Fibroblast of the aortic adventitia (primary cell): ENCODE measurements around the gene ATP11A. TPM values are rescaled to one million over a fixed set of nuclear protein-coding genes. Genes with fewer than 3 reads are reported as not detected.
"Not testable (repeated sequence)": the region's sequence is repeated elsewhere in the genome, so short reads cannot be mapped to it uniquely, and the experiment has no call there.

ENCODE experiments used
- DNase-seq: peaks from one replicate; pipeline ENCODE4 v3.0.0-alpha.2; 2010; ENCODE audit warnings: low read depth
- H3K4me3 ChIP-seq: 2 replicates; pipeline ENCODE4 v1.5.1; 2011; ENCODE audit warnings: low read depth, mild to moderate bottlenecking, control low read depth, low read length, moderate library complexity
- CTCF ChIP-seq: IDR thresholded peaks from 2 replicates; pipeline ENCODE4 v1.5.1; 2011; ENCODE audit warnings: mild to moderate bottlenecking, low read length, control low read depth, inconsistent platforms; ENCODE audit not compliant: insufficient read depth
- total RNA-seq: library from RNA; depleted of rRNA; stranded (reverse); fragments of >200 nt; gene quantifications from 2 replicates; pipeline ENCODE4 v1.2.3, GENCODE V29; 2012; ENCODE audit warnings: low replicate concordance

ATP11A gene
- total RNA-seq, 1 donor = 8.9 TPM

- H3K4me3 ChIP-seq = no peak overlapping the region
- no peak for DNase-seq
- no peak for TF ChIP-seq CTCF
Measured at GRCh38 chr13:112869202-112870050, 179.6 kb downstream of the ATP11A start.

GRCh38 chr13:112870051-112870331 is 180.2 kb downstream of the ATP11A start:
- H3K4me3 ChIP-seq = no peak overlapping the region
- no peak for TF ChIP-seq CTCF
- no peak for DNase-seq

- no peak for DNase-seq
- no peak overlapping the region for H3K4me3 ChIP-seq
Measured at GRCh38 chr13:112870737-112871287, 181.0 kb downstream of the ATP11A start.

GRCh38 chr13:112871742-112872141 is 181.9 kb downstream of the ATP11A start:
- no peak overlapping the region for H3K4me3 ChIP-seq
- no peak for TF ChIP-seq CTCF
- no peak for DNase-seq

More at GRCh38 chr13:112870737-112871287, 181.0 kb downstream of the ATP11A start:
- TF ChIP-seq CTCF = no peak

DNA sequence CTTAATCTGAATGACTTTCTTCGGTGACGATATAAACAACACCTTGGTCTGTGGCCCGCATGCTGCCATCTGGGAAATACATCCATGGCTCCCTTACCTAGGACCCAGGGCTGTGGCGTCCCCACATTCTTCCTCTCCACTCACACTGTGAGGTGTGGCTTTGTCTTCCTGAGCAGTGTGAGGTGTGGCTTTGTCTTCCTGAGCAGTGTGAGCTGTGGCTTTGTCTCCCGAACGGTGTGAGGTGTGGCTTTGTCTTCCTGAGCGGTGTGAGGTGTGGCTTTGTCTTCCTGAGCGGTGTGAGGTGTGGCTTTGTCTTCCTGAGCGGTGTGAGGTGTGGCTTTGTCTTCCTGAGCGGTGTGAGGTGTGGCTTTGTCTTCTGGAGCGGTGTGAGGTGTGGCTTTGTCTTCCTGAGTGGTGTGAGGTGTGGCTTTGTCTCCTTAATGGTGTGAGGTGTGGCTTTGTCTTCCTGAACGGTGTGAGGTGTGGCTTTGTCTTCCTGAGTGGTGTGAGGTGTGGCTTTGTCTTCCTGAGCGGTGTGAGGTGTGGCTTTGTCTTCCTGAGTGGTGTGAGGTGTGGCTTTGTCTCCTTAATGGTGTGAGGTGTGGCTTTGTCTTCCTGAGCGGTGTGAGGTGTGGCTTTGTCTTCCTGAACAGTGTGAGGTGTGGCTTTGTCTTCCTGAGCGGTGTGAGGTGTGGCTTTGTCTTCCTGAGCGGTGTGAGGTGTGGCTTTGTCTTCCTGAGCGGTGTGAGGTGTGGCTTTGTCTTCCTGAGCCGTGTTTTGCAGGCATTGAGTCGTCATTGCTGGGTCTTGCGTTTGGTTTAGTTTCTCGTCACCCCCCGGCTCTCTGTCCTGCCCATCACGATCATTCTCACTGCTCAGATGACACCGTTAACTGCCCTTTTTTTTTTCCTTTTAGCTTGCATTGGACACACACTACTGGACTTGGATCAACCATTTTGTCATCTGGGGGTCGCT is 183.1 kb downstream of the ATP11A start:
- DNase-seq = not testable (repeated sequence)

DNA sequence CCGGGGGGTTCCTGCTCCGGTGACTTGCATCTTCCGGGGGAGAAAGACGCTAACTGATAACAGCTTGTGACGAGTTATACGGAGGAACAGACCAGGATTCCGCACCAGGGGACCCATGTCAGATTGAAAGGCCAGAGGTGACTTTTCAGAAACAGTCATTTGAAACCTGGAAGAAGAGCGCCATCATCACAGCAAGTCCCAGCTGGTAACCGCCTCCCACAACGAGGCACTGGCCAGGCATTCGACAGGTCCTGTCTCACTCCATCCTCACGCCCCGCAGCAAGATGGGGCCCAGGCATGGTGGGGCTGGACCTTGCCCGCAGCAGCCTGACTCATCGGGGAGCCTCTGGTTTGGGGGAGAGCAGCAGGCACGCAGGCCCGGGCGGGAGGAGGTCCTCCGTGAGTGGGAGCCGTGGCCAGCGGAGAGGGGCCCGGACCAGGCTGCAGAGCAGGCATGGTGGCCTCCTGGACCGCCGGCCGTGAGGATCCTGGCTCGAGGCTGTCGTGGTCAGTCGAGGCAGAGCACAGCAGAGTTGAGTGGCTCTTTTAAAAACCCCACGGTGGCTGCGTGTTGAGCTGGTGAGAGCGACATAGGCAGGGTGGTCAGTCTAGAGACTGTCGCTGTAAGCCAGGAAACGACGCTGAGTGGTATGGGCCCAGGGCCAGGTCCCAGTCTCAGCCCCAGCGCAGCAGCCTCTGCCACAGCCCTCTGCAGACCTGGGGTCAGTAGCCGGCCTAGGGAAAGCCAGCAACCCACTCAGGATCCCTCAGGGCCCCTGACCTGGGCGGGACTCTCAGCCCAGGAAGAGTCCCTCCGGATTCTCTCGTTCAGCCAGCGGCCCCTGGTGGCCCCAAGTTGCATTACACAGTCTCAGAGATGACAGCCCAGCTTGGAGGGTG is 184.3 kb downstream of the ATP11A start:
- peak; percentile 65 for DNase-seq
- H3K4me3 ChIP-seq = no peak overlapping the region
- peak; percentile 96 for TF ChIP-seq CTCF

More for the DNA sequence above, 183.1 kb downstream of the ATP11A start:
- H3K4me3 ChIP-seq = not testable (repeated sequence)
